Peyer's patch (tissue), 4 donors: ENCODE measurements around the gene CACNA2D3.

Experiments used
- POLR2A ChIP-seq, 2 donors: fragments of 450-650 bp; IDR thresholded peaks; one replicate each; pipeline ENCODE4 v1.5.1; 2017; ENCODE audit warnings: antibody characterized with exemption in 2 of 2, mild to moderate bottlenecking in 2 of 2, moderate library complexity in 2 of 2
- TF ChIP-seq, protein P1 (sequence below), 6 experiments: fragments of 450-650 bp in 4 of 6; fragments of 200-600 bp in 2 of 6; sonication (generic) in 1 of 6; IDR thresholded peaks; one replicate each; pipeline ENCODE4 v1.5.1; 2017 to 2019; ENCODE audit warnings: antibody characterized with exemption in 6 of 6, mild to moderate bottlenecking in 3 of 6, moderate library complexity in 1 of 6

DNA sequence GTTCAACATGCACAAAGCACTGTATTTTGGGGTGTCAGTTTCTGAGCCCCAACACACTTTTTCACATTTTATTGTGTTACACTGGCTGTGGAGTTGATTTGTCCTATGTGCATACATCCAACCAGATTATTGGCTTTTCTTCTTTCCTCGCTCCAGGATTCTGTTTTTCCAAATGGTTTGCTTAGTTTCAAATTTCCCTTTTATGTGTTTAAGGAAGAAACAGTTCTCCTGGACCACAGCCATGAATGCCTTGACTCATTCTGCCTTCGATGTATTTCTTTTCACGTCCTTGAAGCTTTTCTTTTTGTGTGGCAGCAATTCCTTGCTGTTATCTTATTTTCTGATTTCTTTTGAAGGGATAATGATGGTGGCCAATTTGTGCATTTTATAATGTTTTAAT is 53.8 kb downstream of the CACNA2D3 start:
- TF ChIP-seq, protein P1, sequence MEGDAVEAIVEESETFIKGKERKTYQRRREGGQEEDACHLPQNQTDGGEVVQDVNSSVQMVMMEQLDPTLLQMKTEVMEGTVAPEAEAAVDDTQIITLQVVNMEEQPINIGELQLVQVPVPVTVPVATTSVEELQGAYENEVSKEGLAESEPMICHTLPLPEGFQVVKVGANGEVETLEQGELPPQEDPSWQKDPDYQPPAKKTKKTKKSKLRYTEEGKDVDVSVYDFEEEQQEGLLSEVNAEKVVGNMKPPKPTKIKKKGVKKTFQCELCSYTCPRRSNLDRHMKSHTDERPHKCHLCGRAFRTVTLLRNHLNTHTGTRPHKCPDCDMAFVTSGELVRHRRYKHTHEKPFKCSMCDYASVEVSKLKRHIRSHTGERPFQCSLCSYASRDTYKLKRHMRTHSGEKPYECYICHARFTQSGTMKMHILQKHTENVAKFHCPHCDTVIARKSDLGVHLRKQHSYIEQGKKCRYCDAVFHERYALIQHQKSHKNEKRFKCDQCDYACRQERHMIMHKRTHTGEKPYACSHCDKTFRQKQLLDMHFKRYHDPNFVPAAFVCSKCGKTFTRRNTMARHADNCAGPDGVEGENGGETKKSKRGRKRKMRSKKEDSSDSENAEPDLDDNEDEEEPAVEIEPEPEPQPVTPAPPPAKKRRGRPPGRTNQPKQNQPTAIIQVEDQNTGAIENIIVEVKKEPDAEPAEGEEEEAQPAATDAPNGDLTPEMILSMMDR (IDR thresholded peaks at IDR 0.05) = no peak
- no peak for TF ChIP-seq POLR2A (IDR thresholded peaks at IDR 0.05)
